Fibroblast of the aortic adventitia (primary cell): ENCODE results near the gene ATP1A1. TPM values are rescaled to one million over a fixed set of nuclear protein-coding genes. Genes with fewer than 3 reads are reported as not detected.

Experiments used
- DNase-seq: peaks from one replicate; pipeline ENCODE4 v3.0.0-alpha.2; 2010; ENCODE audit warnings: low read depth
- H3K4me3 ChIP-seq: 2 replicates; pipeline ENCODE4 v1.5.1; 2011; ENCODE audit warnings: low read depth, mild to moderate bottlenecking, control low read depth, low read length, moderate library complexity
- total RNA-seq: library from RNA; depleted of rRNA; stranded (reverse); fragments of >200 nt; gene quantifications from 2 replicates; pipeline ENCODE4 v1.2.3, GENCODE V29; 2012; ENCODE audit warnings: low replicate concordance
- TF ChIP-seq, protein P1 (sequence below): IDR thresholded peaks from 2 replicates; pipeline ENCODE4 v1.5.1; 2011; ENCODE audit warnings: mild to moderate bottlenecking, low read length, control low read depth, inconsistent platforms; ENCODE audit not compliant: insufficient read depth

The ATP1A1 gene
- total RNA-seq, 1 donor, result 126 TPM

DNA sequence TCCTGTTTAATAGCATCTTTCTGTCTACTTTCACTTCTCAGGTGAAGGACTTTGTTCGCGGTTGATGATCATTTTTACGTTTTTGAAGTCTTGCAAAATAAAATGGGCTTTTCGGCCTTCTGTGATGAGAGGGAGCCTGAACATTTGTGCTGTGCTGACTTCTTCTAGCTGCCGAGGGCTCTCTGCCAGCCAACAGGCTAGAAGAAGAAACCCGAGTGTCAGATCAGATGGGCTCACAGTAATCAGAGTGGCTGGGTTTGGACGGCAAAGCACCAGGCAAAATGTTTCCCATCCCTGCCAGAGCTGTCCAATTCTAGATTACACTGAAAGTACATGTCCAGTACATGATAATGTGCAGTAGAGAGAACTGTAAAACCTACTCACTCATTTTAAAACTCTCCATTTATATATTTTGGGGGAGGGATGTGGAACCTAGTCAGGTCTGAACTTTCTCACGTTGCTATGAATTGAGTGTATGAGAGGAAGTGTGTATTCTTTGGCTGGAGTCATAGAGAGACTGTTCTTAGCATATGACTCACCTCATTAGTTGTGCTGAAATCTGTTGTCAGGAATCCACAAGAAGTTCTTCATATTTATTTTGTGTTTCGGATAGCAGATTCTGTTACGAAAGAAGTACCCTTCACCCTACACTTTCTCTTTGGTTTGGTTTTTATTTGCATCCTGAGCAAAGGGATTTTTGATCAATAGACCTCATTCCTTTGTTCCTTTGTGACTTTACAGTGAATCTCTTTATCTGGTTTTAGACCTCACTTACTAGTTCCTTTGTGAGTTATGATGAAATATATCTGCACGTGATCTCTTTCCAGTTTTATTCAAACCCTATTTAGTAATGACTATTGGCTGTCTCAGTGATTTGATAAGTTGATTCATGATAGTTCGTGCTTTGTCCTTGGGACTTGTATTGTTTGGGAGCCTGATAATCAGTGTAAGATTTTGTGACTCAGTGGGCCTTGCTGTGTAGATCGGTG is 4.8 kb downstream of the ATP1A1 start:
- TF ChIP-seq, protein P1, sequence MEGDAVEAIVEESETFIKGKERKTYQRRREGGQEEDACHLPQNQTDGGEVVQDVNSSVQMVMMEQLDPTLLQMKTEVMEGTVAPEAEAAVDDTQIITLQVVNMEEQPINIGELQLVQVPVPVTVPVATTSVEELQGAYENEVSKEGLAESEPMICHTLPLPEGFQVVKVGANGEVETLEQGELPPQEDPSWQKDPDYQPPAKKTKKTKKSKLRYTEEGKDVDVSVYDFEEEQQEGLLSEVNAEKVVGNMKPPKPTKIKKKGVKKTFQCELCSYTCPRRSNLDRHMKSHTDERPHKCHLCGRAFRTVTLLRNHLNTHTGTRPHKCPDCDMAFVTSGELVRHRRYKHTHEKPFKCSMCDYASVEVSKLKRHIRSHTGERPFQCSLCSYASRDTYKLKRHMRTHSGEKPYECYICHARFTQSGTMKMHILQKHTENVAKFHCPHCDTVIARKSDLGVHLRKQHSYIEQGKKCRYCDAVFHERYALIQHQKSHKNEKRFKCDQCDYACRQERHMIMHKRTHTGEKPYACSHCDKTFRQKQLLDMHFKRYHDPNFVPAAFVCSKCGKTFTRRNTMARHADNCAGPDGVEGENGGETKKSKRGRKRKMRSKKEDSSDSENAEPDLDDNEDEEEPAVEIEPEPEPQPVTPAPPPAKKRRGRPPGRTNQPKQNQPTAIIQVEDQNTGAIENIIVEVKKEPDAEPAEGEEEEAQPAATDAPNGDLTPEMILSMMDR, result no peak

DNA sequence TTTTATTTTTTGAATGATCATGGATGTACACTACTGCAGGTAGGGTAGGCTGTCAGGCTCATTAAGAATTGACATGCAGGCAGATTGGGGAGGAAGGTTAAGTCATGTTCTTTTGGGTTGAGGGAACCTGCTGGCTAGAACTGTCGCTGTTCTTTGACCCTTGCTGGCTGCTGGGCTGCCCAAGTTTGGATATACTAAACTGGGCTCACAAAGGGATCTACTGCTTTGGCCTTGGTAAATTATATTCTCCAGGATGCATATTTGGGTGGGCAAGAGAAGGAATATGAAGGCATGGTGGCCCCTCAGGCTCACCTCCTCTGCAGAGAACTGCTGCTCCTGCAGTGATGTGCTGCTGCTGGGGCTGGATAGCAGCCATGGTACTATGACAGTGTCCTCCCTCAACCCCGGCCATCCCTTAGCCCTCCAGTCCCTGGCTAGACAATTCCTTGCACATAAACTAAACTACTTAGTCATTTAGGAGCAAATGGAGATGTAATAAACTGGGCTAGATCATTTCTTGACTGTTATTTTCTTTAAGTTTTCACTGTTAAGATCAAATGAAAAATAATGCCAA is 6.1 kb downstream of the ATP1A1 start:
- no peak for DNase-seq
- H3K4me3 ChIP-seq, result no peak overlapping the region
- TF ChIP-seq, protein P1, result no peak

More for the DNA sequence above, 4.8 kb downstream of the ATP1A1 start:
- peak; percentile 97 for DNase-seq
- H3K4me3 ChIP-seq, result peak overlapping the region; percentile 60

DNA sequence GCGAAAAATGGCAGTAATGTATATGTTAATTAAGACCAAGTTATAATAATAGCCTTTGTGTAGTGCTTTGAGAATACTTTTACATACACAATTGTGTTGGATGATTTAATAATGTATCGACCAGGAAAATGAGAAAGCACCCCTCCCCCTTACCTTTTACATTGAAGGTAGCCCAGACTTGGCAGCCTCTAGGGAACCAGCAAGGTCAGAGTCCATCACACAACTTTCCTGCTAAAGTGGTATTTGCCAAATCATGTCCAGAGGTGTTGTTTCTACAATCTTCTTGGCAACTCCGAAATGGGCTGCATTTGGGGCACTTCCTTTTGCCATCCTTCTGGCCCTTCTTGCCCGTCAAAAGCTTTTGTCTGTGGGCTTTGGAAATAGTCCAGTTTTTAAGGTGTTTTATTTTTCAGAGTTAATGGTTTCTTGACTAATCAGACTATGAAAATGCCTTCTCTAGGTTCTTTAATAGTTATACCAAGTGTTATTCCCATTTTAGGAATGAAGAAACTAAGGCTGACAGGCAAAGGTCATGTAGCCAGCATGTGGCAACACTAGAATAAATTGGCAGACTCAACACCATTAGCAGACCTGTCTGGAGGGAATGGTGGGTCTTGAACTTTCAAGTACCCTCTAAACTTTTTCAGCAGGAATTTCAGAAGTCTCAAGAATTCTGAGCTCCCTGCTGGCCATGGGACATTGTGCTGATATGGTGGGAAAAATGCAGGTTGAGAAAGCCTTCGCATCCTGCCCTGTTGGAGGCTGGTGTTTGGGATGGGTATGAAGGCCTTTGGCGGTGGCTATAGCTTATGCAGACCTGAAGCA is 6.8 kb downstream of the ATP1A1 start:
- no peak for DNase-seq
- H3K4me3 ChIP-seq, result no peak overlapping the region
- TF ChIP-seq, protein P1, result no peak

DNA sequence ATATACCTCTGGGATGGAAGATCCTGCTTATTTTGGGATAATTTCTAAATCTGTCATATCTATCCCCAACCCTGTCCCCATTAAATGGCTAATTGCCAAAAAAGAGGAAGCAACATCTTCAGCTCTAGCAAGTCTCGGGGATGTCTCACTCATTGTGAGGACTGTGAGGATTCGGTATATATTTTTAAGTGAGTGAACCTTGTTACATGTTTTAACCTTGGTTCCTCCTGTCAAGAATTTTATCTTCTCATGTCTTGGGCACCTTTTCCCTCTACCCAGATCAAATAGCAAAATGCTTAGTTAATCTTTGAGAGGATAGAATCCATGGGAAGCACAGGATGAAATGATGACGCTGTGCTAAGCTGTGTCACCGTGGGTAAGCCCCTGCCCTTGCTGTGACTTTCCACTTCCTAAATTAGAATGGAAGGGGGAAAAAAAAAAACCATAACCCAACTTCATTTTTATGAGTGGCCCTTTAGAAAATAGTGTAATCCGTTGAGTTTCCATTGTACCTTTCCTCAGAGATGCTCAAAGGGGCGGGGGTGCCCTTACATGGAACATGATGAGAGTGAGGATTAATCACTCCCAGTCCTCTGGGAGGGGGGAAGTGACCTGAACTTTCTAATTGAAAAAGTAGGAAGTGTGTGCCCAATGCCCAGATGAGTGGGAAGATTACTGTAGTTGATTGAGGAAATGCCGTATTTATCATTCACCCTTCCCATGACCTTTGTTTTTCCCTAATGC is 7.6 kb downstream of the ATP1A1 start:
- TF ChIP-seq, protein P1, result no peak
- no peak for DNase-seq
- H3K4me3 ChIP-seq, result no peak overlapping the region

DNA sequence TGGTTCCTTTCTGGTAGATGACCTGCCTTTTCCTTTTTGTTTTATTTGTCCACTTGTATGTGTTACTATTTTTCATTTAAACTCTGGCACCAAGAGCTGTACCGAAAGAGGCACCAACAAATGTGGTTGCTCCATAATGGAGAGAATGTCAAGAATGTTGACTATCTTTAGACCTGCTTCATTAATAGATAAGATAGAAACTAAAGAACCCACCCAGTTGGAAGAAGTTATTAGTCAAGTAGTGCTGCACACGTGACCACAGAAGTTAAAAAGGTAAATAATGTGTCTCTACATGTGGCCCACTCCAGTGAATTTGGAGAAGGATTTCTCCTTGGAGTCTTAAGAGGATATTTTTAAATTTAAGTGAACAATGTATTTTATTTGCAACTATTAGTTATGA is 9.3 kb downstream of the ATP1A1 start:
- TF ChIP-seq, protein P1, result no peak
- no peak overlapping the region for H3K4me3 ChIP-seq
- DNase-seq, result peak; percentile 84

DNA sequence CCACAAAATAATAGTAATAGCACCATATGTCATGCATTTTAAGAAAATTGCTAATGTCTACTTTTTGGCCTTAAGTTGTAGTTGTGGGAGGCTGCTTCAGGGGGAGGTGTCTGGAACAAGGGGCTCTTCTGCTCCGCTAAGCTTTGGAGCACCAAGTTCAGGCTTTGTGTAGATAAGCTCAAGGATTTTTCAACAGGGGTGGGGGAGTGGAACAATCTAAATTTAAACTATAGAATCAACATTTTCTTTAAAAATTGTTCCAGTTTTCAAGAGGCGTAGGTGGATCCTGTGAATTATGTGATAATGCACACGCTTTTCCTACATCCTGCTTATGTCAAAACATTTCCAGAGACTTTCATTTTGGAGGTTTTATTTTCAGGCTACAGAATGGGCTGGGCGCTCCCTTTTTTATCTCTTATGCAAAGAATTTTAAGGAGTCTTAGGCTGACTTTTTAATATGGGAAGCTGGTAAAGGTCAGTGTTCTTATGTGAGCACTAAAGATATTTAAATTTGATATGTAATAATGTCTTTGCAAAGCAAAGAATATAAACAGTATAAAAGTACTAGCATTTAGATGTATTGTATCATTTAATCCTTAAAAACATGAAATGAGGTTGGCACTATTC is 9.9 kb downstream of the ATP1A1 start:
- H3K4me3 ChIP-seq, result no peak overlapping the region
- no peak for DNase-seq
- TF ChIP-seq, protein P1, result no peak
